Ovary (tissue), 9 donors: ENCODE measurements around the gene RNPEP. TPM values are rescaled to one million over a fixed set of nuclear protein-coding genes. Genes with fewer than 3 reads are reported as not detected.

ENCODE experiments used
- DNase-seq, 5 donors: peaks; one replicate each; pipeline ENCODE4 v3.0.0-alpha.2; 2019 to 2020
- H3K27ac ChIP-seq, 2 donors: fragments of 200-600 bp; one replicate each; pipeline versions ENCODE4 v1.5.1 to v1.8.0; 2019 to 2022
- H3K27me3 ChIP-seq: fragments of 200-600 bp; one replicate; pipeline ENCODE4 v1.8.0; 2022
- H3K36me3 ChIP-seq: fragments of 200-600 bp; sonication (generic); one replicate; pipeline ENCODE4 v1.5.1; 2019
- H3K4me1 ChIP-seq: one replicate; pipeline ENCODE4 v1.8.1; 2013; ENCODE audit warnings: mild to moderate bottlenecking, moderate library complexity; ENCODE audit not compliant: insufficient read depth
- H3K4me3 ChIP-seq: fragments of 200-600 bp; sonication (generic); one replicate; pipeline ENCODE4 v1.5.1; 2017
- H3K9me3 ChIP-seq, 2 donors: fragments of 200-600 bp in 1 of 2; sonication (generic) in 1 of 2; one replicate each; pipeline versions ENCODE4 v1.5.1 to v1.8.1; 2013 to 2019; ENCODE audit warnings: mild to moderate bottlenecking in 1 of 2, moderate library complexity in 1 of 2
- EP300 ChIP-seq: sonication (generic); formaldehyde crosslinking; IDR thresholded peaks from one replicate; pipeline ENCODE4 v1.6.1; 2017; ENCODE audit warnings: antibody characterized with exemption
- POLR2A ChIP-seq: fragments of 450-650 bp; IDR thresholded peaks from one replicate; pipeline ENCODE4 v1.6.1; 2017; ENCODE audit warnings: antibody characterized with exemption, mild to moderate bottlenecking, moderate library complexity
- WGBS, 3 donors: extraction: QIAGEN DNeasy Blood & Tissue Kit in 1 of 3; methylation state at CpG; one replicate each; pipeline versions ENCODE4 v1.1.5 to v1.1.7; 2013 to 2017; 5-methylcytosine and 5-hydroxymethylcytosine counted together
- intact Hi-C, 4 donors: fragments of 100-400 bp; cut with DNase I; formaldehyde crosslinking; loops; one replicate each; pipeline versions ENCODE4 v1.11.0 to v1.15.1; 2022 to 2023
- polyA plus RNA-seq, 2 donors: library from polyadenylated mRNA; stranded (reverse); fragments of 200-250 nt in 1 of 2; fragments of 350-450 nt in 1 of 2; fragmentation: Illumina TruSeq in 1 of 2; extraction: RNeasy Lipid Tissue Mini Kit (QIAGEN cat#74804) in 1 of 2; gene quantifications; one replicate each; pipeline ENCODE4 v1.2.3, GENCODE V29; 2013 to 2014
- total RNA-seq, 7 donors: library from RNA; depleted of rRNA in 2 of 7; stranded (reverse); fragments of >200 nt in 2 of 7; fragmentation: NEBNext Ultra II Directional in 3 of 7; extraction: Animal tissue kit (Norgen Biotek cat#: 25700) in 3 of 7; gene quantifications; one replicate each; pipeline versions ENCODE4 v1.1.0 to v1.2.4, GENCODE V29; 2016 to 2023
- TF ChIP-seq, protein P1 (sequence below), 3 donors: fragments of 450-650 bp in 2 of 3; fragments of 200-600 bp in 1 of 3; IDR thresholded peaks; one replicate each; pipeline versions ENCODE4 v1.5.1 to v1.8.0; 2016 to 2022; ENCODE audit warnings: antibody characterized with exemption in 3 of 3, mild to moderate bottlenecking in 1 of 3
- donor health status: DM: no; HTN: no; CAD: no; lungs with moderate emphysema.
- donor health status: DM: no; HTN: no; CAD: no.
- donor health status: Bipolar disorder and iron deficiency.
- donor health status: DM: yes; HTN: yes; CAD: no.
- donor health status: DM: no; HTN: no; CAD: no.
- donor health status: DM: yes; HTN: yes; CAD: no.

Gene RNPEP
- total and polyA plus RNA-seq, 9 donors, result 32.4 to 76.2 (median 43.9) TPM

DNA sequence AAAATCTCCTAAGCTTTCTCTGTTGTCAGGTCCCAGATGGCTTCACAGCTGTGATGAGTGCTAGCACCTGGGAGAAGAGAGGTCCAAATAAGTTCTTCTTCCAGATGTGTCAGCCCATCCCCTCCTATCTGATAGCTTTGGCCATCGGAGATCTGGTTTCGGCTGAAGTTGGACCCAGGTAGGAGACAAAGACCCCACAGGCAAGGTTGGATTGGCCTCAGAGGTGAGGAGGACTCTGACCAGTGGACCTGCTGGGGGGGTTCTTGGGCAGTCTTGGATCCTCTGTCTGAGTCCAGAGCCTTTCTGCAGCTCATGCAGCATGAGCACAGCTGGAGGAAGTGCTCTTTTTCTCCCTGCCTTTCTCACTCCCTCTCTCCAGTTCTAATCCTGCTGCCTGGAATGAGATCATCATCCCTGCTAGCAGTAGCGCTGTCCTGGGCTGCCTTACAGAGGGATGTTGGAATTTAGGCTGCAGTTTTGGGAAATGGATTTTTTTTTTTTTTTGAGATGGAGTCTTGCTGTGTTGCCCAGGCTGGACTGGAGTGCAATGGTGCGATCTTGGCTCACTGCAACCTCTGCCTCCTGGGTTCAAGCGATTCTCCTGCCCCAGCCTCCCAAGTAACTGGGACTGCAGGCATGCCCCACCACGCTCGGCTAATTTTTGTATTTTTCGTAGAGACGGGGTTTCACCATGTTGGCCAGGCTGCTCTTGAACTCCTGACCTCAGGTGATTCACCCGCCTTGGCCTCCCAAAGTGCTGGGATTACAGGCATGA is 7.1 kb downstream of the RNPEP start:
- Histone ChIP-seq H3K9me3 (no peaks in the 10 kb centered on the region), H3K27me3 (no peaks in the 10 kb centered on the region), H3K4me1 (no peaks in the 10 kb centered on the region), H3K36me3 (no peaks in the 10 kb centered on the region), H3K4me3 (no peak overlapping the region), H3K27ac (no peak overlapping the region)
- 91 to 95% (median 91%) methylated on average over 10 of the region's 10 CpGs for WGBS, 3 donors
- intact Hi-C loops, result no loop called here
- peak in 1 of 5 donors; percentile 17 for DNase-seq
- TF ChIP-seq EP300 (no peak), POLR2A (no peak)
- TF ChIP-seq, protein P1, sequence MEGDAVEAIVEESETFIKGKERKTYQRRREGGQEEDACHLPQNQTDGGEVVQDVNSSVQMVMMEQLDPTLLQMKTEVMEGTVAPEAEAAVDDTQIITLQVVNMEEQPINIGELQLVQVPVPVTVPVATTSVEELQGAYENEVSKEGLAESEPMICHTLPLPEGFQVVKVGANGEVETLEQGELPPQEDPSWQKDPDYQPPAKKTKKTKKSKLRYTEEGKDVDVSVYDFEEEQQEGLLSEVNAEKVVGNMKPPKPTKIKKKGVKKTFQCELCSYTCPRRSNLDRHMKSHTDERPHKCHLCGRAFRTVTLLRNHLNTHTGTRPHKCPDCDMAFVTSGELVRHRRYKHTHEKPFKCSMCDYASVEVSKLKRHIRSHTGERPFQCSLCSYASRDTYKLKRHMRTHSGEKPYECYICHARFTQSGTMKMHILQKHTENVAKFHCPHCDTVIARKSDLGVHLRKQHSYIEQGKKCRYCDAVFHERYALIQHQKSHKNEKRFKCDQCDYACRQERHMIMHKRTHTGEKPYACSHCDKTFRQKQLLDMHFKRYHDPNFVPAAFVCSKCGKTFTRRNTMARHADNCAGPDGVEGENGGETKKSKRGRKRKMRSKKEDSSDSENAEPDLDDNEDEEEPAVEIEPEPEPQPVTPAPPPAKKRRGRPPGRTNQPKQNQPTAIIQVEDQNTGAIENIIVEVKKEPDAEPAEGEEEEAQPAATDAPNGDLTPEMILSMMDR (IDR thresholded peaks at IDR 0.05), result no peak

DNA sequence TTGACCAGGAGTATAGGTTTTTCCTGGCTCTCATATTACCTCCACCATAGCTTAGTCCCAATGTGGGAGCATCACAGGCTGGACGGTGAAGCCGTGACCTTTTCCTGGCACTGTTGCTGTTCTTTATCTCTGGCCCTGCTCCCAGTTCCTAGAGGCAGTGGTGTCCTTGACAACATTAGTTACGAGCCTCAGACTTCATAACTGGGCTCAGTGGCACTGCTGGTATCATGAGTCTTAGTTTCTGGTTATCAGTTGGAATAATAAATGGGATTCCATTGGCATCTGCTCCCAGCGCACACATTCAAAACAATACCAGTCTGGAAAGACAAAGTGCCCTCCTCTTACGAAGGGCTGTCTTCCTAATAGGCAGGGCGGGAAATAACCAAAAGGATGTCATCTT is 8.0 kb downstream of the RNPEP start:
- WGBS, 3 donors, result 25 to 32% (median 28%) methylated on average over 6 of the region's 6 CpGs
- H3K27me3 ChIP-seq, result no peaks in the 10 kb centered on the region
- H3K36me3 ChIP-seq, result no peaks in the 10 kb centered on the region
- H3K4me1 ChIP-seq, result no peaks in the 10 kb centered on the region
- no peak overlapping the region for H3K27ac ChIP-seq
- no peaks in the 10 kb centered on the region for H3K9me3 ChIP-seq
- DNase-seq, result peak in 1 of 5 donors; percentile 58
- H3K4me3 ChIP-seq, result no peak overlapping the region
- intact Hi-C loops, result no loop called here
- TF ChIP-seq POLR2A (no peak), EP300 (no peak)
- TF ChIP-seq, protein P1 (IDR thresholded peaks at IDR 0.05), result no peak

DNA sequence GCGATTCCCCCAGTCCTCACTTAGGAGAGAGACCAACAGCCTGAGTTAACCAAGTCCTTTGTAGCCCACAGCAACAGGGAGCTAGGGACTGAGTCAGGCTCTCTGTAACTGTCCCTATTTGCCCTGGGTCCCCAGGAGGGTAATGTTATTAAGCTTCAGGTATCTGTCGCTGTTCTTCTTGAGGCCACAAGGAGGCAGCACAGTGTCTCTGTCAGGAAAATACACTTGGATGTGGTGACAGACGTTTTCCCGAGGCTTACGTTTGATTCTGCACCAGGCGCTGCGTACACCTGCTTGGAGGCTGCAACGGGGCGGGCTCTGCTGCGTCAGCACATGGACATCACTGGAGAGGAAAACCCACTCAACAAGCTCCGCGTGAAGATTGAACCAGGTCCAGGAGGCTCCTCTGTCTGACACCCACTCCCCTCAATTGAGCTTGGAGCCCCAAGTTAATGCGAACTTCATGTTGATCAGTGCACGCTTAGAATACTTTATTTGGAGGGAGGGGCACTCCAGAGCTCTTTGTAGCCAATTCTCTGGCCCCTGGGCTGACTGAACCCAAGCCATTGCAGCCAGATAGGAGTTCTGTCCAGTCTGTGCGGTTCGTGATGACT is 17.3 kb downstream of the RNPEP start:
- no peaks in the 10 kb centered on the region for H3K27me3 ChIP-seq
- intact Hi-C loops, result loop anchor here in 1 of 4 donors (10.0 kb wide), 1 partner anchor 315 kb away; no protein-coding TSS in a partner anchor
- TF ChIP-seq, protein P1 (IDR thresholded peaks at IDR 0.05), result peak; percentile 31 to 39 (median 36)
- no peak for TF ChIP-seq POLR2A
- no peaks in the 10 kb centered on the region for H3K36me3 ChIP-seq
- no peak overlapping the region for H3K27ac ChIP-seq
- DNase-seq, result peak in 1 of 5 donors; percentile 32
- H3K4me1 ChIP-seq, result no peaks in the 10 kb centered on the region
- 68% methylated on average over 16 of the region's 16 CpGs for WGBS, 3 donors
- H3K9me3 ChIP-seq, result no peaks in the 10 kb centered on the region
- no peak overlapping the region for H3K4me3 ChIP-seq

DNA sequence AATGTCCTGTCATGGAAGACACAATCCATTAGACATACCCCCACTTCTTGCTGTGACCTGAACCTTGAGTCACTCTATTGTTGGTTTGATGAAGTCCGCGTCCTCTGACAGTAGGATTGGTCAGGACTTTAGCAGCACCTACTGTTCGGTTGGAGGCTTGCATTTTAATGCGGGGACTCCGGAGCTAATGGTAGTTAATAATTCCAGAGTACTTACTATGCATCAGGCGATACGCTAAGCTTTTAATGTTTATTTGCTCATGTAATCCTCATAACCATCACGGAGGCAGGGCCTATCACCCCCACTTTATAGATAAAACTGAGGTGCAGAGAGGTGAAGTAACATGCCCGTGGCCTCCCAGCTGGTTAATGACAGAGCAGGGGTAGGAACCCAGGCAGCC is 20.1 kb downstream of the RNPEP start:
- DNase-seq, result no peak
- Histone ChIP-seq H3K4me1 (no peaks in the 10 kb centered on the region), H3K27ac (no peak overlapping the region), H3K36me3 (no peaks in the 10 kb centered on the region), H3K9me3 (no peaks in the 10 kb centered on the region), H3K4me3 (no peak overlapping the region), H3K27me3 (no peaks in the 10 kb centered on the region)
- TF ChIP-seq POLR2A, result no peak
- TF ChIP-seq EP300, result no peak
- TF ChIP-seq, protein P1 (IDR thresholded peaks at IDR 0.05), result no peak
- WGBS, 3 donors, result 73 to 83% (median 81%) methylated on average over 9 of the region's 9 CpGs
- intact Hi-C loops, result loop anchor here in 1 of 4 donors (10.0 kb wide), 1 partner anchor 312 kb away; no protein-coding TSS in a partner anchor
